NCI-H2081 treated with DMSO at 0.1 percent for 48 hours (cell line): Measurements from ENCODE around the gene MUC5B.
"Not testable (repeated sequence)": the region's sequence is repeated elsewhere in the genome, so short reads cannot be mapped to it uniquely, and the experiment has no call there.

ENCODE experiments used
- DNase-seq: peaks from one replicate; lab custom pipeline; 2025; lab: John Stamatoyannopoulos, UW

The MUC5B gene

GRCh38 chr11:1203505-1204271 is 19.2 kb upstream of the MUC5B start:
- no peak for DNase-seq

- DNase-seq = no peak
Measured at GRCh38 chr11:1204381-1205101, 18.3 kb upstream of the MUC5B start.

- no peak for DNase-seq
Measured at GRCh38 chr11:1205121-1205986, 17.5 kb upstream of the MUC5B start.

GRCh38 chr11:1205987-1206331 is 16.9 kb upstream of the MUC5B start:
- no peak for DNase-seq

- no peak for DNase-seq
Measured at GRCh38 chr11:1206391-1207271, 16.2 kb upstream of the MUC5B start.

- no peak for DNase-seq
Measured at GRCh38 chr11:1207401-1208143, 15.3 kb upstream of the MUC5B start.

- DNase-seq = no peak
Measured at GRCh38 chr11:1208144-1208393, 14.8 kb upstream of the MUC5B start.

GRCh38 chr11:1208394-1209261 is 14.2 kb upstream of the MUC5B start:
- DNase-seq = no peak

- no peak for DNase-seq
Measured at GRCh38 chr11:1209371-1210057, 13.4 kb upstream of the MUC5B start.

- no peak for DNase-seq
Measured at GRCh38 chr11:1211838-1212237, 11.0 kb upstream of the MUC5B start.

- not testable (repeated sequence) for DNase-seq
Measured at GRCh38 chr11:1215826-1216225, 7.0 kb upstream of the MUC5B start.

- no peak for DNase-seq
Measured at GRCh38 chr11:1217151-1217550, 5.7 kb upstream of the MUC5B start.

GRCh38 chr11:1218256-1218787 is 4.5 kb upstream of the MUC5B start:
- DNase-seq = no peak

- DNase-seq = no peak
Measured at GRCh38 chr11:1218788-1219445, 3.9 kb upstream of the MUC5B start.

- DNase-seq = no peak
Measured at GRCh38 chr11:1219446-1219833, 3.4 kb upstream of the MUC5B start.

- DNase-seq = no peak
Measured at GRCh38 chr11:1219834-1220815, 2.7 kb upstream of the MUC5B start.

GRCh38 chr11:1220941-1221721 is 1.7 kb upstream of the MUC5B start:
- DNase-seq = no peak
